Measurements from ENCODE around the gene ST14. TPM values are rescaled to one million over a fixed set of nuclear protein-coding genes. Genes with fewer than 3 reads are reported as not detected.

ST14 gene
- total RNA-seq, 1 experiment from 2014 or later = 0.30 TPM

DNA sequence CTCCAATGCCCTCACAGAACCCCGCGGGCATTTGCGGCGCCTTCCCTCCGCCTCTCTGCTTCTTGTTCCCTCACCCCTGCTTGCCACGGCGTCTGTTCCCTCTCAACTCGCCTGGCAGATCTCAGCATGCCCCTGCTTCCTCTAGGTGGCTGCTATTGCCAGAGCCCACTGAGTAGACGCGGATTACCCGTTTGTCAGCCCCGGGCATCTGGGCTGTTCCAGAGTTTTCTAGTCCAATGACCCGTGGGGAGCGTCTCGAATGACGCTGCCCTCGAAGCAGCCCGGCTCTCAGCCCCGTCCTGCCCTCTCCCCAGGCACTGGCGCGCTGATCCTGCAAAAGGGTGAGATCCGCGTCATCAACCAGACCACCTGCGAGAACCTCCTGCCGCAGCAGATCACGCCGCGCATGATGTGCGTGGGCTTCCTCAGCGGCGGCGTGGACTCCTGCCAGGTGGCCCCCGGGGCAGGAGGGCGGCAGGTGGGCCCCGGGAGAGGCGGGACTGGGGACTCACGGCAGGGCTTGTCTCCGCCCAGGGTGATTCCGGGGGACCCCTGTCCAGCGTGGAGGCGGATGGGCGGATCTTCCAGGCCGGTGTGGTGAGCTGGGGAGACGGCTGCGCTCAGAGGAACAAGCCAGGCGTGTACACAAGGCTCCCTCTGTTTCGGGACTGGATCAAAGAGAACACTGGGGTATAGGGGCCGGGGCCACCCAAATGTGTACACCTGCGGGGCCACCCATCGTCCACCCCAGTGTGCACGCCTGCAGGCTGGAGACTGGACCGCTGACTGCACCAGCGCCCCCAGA lies 49.7 kb downstream of the ST14 start:
- BruUV-seq (replicated peaks) = no TSS peak
- Histone ChIP-seq H3K9me3 (ENCODE audit: low read depth, low read length, poor library complexity, severe bottlenecking) (no peaks in the 10 kb centered on the region), H3K36me3 (ENCODE audit: insufficient read depth, low read length, poor library complexity, severe bottlenecking) (no peaks in the 10 kb centered on the region), H3K27me3 (replicated peaks; ENCODE audit: insufficient read depth, low read depth, low read length, poor library complexity) (no peaks in the 10 kb centered on the region), H3K4me3 (ENCODE audit: low read depth, low read length, poor library complexity, severe bottlenecking) (no peak overlapping the region), H3K27ac (ENCODE audit: low read depth, low read length, poor library complexity, severe bottlenecking) (no peak overlapping the region), H3K4me1 (ENCODE audit: insufficient read depth, low read length, poor library complexity, severe bottlenecking) (no peaks in the 10 kb centered on the region)
- no peak for DNase-seq (ENCODE audit: low spot score)
- intact Hi-C loops (cut with micrococcal nuclease; ENCODE audit: unreplicated experiment) = no loop called here
- ChIA-PET POLR2A (ENCODE audit: low non-redundant PET) (no interaction called here), CTCF (no interaction called here)
- TF ChIP-seq, protein P1, sequence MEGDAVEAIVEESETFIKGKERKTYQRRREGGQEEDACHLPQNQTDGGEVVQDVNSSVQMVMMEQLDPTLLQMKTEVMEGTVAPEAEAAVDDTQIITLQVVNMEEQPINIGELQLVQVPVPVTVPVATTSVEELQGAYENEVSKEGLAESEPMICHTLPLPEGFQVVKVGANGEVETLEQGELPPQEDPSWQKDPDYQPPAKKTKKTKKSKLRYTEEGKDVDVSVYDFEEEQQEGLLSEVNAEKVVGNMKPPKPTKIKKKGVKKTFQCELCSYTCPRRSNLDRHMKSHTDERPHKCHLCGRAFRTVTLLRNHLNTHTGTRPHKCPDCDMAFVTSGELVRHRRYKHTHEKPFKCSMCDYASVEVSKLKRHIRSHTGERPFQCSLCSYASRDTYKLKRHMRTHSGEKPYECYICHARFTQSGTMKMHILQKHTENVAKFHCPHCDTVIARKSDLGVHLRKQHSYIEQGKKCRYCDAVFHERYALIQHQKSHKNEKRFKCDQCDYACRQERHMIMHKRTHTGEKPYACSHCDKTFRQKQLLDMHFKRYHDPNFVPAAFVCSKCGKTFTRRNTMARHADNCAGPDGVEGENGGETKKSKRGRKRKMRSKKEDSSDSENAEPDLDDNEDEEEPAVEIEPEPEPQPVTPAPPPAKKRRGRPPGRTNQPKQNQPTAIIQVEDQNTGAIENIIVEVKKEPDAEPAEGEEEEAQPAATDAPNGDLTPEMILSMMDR (conservative IDR thresholded peaks at IDR 0.05; ENCODE audit: low read depth, low read length) = no peak
- no peak for TF ChIP-seq EZH2 (IDR thresholded peaks at IDR 0.05; ENCODE audit: borderline replicate concordance, low read depth, low read length, poor library complexity, severe bottlenecking)

DNA sequence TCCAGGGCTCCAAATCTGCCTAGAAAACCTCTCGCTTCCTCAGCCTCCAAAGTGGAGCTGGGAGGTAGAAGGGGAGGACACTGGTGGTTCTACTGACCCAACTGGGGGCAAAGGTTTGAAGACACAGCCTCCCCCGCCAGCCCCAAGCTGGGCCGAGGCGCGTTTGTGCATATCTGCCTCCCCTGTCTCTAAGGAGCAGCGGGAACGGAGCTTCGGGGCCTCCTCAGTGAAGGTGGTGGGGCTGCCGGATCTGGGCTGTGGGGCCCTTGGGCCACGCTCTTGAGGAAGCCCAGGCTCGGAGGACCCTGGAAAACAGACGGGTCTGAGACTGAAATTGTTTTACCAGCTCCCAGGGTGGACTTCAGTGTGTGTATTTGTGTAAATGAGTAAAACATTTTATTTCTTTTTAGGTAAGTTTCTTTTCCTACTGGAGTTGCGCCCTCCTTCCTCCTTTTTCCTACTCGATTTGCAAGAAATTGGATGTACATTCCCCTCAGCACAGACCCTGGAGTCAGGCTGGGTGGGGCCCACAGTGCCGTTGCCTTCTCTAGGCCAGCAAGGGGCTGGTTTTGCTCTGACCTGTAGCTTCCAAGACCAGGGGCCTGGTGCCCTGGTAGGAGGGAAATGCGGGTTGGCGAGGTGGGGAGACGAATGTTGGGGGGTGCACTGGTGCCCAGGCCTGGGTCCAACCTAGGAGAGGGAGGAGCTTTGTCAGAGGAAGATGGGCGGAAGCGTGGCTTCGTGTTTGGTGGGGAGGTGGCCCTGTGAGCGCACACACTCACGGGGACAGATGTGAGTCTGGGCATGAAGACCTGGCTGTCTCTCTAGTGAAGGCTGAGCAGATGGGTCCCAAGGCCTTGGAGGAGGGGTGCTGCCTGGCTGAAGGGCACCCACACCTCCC lies 50.6 kb downstream of the ST14 start:
- POLR2A ChIA-PET (ENCODE audit: low non-redundant PET) = no interaction called here
- DNase-seq (ENCODE audit: low spot score) = no peak
- CTCF ChIA-PET = interaction anchor here (0.5 kb wide), 1 partner anchor 57 kb away, joined by 4 read pairs; no protein-coding TSS in a partner anchor
- H3K36me3 ChIP-seq (ENCODE audit: insufficient read depth, low read length, poor library complexity, severe bottlenecking) = no peaks in the 10 kb centered on the region
- H3K27ac ChIP-seq (ENCODE audit: low read depth, low read length, poor library complexity, severe bottlenecking) = no peak overlapping the region
- BruUV-seq (replicated peaks) = no TSS peak
- intact Hi-C loops (cut with micrococcal nuclease; ENCODE audit: unreplicated experiment) = loop anchor here (5.0 to 10.0 kb wide), 2 partner anchors 288 to 685 kb away; no protein-coding TSS in a partner anchor
- H3K4me1 ChIP-seq (ENCODE audit: insufficient read depth, low read length, poor library complexity, severe bottlenecking) = no peaks in the 10 kb centered on the region
- no peaks in the 10 kb centered on the region for H3K9me3 ChIP-seq (ENCODE audit: low read depth, low read length, poor library complexity, severe bottlenecking)
- no peaks in the 10 kb centered on the region for H3K27me3 ChIP-seq (replicated peaks; ENCODE audit: insufficient read depth, low read depth, low read length, poor library complexity)
- no peak for TF ChIP-seq EZH2 (IDR thresholded peaks at IDR 0.05; ENCODE audit: borderline replicate concordance, low read depth, low read length, poor library complexity, severe bottlenecking)
- TF ChIP-seq, protein P1 (conservative IDR thresholded peaks at IDR 0.05; ENCODE audit: low read depth, low read length) = no peak
- no peak overlapping the region for H3K4me3 ChIP-seq (ENCODE audit: low read depth, low read length, poor library complexity, severe bottlenecking)

DNA sequence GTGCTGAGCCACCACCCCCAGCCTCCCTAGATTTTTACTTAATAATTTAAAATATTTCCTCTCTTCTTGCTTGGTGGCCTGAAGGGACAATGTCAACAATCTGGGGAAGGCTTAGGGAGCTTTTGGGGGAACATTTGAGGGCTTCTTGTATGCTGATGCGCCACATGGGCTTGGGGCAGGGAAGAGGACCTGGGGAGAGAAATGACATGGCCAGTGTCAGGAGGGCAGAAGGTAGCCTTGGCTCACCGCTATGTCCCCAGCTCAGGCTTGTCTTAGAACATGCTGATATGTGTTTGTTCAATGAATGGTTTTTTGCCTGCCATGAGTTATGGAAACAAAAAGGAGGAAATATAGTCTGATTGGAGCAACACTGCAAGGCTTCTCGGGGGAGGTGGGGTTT lies 51.6 kb downstream of the ST14 start:
- Histone ChIP-seq H3K4me3 (ENCODE audit: low read depth, low read length, poor library complexity, severe bottlenecking) (no peak overlapping the region), H3K9me3 (ENCODE audit: low read depth, low read length, poor library complexity, severe bottlenecking) (no peaks in the 10 kb centered on the region), H3K27me3 (replicated peaks; ENCODE audit: insufficient read depth, low read depth, low read length, poor library complexity) (no peaks in the 10 kb centered on the region), H3K27ac (ENCODE audit: low read depth, low read length, poor library complexity, severe bottlenecking) (no peak overlapping the region), H3K4me1 (ENCODE audit: insufficient read depth, low read length, poor library complexity, severe bottlenecking) (no peaks in the 10 kb centered on the region), H3K36me3 (ENCODE audit: insufficient read depth, low read length, poor library complexity, severe bottlenecking) (no peaks in the 10 kb centered on the region)
- BruUV-seq (replicated peaks) = no TSS peak
- no peak for DNase-seq (ENCODE audit: low spot score)
- TF ChIP-seq, protein P1 (conservative IDR thresholded peaks at IDR 0.05; ENCODE audit: low read depth, low read length) = no peak
- TF ChIP-seq EZH2 (IDR thresholded peaks at IDR 0.05; ENCODE audit: borderline replicate concordance, low read depth, low read length, poor library complexity, severe bottlenecking) = no peak
- ChIA-PET POLR2A (ENCODE audit: low non-redundant PET) (no interaction called here), CTCF (no interaction called here)
- intact Hi-C loops (cut with micrococcal nuclease; ENCODE audit: unreplicated experiment) = loop anchor here (5.0 to 10.0 kb wide), 2 partner anchors 289 to 684 kb away; no protein-coding TSS in a partner anchor
